SKM-1 treated with dmso at 0.1 percent for 144 hours (cell line): ENCODE data around the gene ITGA2B.
"Not testable (repeated sequence)": the region's sequence is repeated elsewhere in the genome, so short reads cannot be mapped to it uniquely, and the experiment has no call there.

Experiments
- DNase-seq: peaks from one replicate; lab custom pipeline; 2025; ENCODE audit not compliant: unreplicated experiment; lab: John Stamatoyannopoulos, UW

The ITGA2B gene

DNA sequence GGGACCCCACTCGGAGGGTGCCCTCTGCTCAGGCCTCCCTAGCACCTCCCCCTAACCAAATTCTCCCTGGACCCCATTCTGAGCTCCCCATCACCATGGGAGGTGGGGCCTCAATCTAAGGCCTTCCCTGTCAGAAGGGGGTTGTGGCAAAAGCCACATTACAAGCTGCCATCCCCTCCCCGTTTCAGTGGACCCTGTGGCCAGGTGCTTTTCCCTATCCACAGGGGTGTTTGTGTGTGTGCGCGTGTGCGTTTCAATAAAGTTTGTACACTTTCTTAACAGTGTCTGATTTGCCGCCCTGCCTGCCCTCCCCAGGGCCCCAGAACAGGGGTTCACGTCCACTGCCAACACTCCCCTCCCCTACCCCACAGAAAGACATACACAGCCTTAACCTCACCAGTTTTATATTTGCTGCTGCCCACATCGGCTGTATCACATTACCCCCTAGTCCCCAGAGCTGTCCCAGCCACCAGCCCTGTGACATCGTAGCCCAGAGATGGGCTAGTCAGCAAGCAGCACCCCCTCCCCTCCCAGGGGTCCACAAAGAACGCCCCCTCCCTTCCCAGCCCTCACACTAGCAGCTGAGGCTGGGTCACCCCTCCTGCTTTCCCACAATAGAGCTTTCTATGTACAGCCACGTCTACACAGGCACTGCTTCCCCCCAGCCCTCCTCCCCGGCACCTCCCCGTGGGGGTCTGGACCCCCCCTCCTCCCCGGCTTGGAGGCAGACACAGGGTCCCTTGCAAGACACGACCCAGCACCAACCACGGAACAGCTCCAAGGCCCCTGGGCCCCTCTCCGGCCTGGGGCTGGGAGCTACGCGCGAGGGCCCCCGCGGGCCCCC is 36.4 kb downstream of the ITGA2B start:
- no peak for DNase-seq

DNA sequence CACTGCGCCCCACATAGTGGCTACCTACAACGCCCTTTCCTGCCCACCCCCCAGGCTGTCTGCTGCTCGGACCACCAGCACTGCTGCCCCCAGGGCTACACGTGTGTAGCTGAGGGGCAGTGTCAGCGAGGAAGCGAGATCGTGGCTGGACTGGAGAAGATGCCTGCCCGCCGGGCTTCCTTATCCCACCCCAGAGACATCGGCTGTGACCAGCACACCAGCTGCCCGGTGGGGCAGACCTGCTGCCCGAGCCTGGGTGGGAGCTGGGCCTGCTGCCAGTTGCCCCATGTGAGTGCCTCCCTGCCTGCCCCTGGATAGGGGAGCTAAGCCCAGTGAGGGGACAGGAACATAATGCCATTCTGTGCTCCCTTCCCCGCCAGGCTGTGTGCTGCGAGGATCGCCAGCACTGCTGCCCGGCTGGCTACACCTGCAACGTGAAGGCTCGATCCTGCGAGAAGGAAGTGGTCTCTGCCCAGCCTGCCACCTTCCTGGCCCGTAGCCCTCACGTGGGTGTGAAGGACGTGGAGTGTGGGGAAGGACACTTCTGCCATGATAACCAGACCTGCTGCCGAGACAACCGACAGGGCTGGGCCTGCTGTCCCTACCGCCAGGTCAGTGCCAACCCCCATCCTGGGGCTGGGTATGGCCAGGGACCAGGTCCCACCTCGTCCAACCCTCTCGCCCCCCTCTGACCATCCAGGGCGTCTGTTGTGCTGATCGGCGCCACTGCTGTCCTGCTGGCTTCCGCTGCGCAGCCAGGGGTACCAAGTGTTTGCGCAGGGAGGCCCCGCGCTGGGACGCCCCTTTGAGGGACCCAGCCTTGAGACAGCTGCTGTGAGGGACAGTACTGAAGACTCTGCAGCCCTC is 37.3 kb downstream of the ITGA2B start:
- DNase-seq, result no peak

DNA sequence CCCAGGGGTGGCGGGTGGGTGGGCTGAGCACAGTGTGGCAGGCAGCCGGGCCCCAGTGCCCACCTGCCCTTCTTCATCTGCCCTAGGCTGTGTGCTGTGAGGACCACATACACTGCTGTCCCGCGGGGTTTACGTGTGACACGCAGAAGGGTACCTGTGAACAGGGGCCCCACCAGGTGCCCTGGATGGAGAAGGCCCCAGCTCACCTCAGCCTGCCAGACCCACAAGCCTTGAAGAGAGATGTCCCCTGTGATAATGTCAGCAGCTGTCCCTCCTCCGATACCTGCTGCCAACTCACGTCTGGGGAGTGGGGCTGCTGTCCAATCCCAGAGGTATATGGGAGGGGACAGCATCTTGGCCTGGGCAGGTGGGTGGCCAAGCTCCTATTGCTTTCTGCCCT is 38.0 kb downstream of the ITGA2B start:
- no peak for DNase-seq

DNA sequence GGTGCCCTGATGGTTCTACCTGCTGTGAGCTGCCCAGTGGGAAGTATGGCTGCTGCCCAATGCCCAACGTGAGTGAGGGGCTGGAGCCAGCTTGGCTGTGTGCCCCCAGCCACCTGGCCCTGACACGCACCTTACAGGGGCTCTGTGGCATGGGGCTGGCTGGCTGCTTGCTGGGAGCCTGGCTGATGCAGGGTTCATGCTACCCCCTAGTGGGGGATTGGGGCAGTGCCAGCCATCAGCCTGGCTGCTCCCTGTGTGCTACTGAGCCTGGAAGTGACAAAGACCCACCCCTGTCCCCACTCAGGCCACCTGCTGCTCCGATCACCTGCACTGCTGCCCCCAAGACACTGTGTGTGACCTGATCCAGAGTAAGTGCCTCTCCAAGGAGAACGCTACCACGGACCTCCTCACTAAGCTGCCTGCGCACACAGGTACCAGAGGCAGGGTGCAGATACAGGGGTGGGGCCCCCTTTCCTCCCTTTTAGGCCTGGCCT is 38.7 kb downstream of the ITGA2B start:
- peak; percentile 39 for DNase-seq

DNA sequence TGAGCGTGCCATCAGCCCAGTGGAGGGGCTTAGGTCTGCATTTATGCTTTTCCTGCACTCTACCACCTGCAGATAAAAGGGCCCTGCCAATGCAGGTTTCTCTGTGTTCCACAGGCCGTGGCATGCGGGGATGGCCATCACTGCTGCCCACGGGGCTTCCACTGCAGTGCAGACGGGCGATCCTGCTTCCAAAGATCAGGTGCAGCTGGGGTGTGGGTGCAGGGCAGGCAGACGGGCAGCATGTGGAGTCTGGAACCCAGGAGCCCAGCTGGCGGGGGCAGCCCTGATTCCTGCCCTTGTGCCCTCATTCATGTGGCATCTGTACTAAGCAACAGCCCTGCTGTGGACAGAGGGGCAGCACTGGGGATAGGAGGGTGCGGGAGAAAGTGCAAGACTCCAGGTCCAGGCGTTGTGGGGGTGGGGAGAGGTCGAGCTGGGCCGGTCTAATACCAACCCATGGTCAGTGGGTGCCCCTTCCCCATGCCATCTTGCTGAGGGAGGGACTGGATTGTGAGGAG is 39.8 kb downstream of the ITGA2B start:
- no peak for DNase-seq

DNA sequence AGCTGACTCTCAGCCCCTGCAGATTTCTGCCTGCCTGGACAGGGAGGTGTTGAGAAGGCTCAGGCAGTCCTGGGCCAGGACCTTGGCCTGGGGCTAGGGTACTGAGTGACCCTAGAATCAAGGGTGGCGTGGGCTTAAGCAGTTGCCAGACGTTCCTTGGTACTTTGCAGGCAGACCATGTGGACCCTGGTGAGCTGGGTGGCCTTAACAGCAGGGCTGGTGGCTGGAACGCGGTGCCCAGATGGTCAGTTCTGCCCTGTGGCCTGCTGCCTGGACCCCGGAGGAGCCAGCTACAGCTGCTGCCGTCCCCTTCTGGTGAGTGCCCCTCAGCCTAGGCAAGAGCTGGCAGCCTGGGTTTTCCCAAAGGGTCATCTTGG is 40.5 kb downstream of the ITGA2B start:
- no peak for DNase-seq

DNA sequence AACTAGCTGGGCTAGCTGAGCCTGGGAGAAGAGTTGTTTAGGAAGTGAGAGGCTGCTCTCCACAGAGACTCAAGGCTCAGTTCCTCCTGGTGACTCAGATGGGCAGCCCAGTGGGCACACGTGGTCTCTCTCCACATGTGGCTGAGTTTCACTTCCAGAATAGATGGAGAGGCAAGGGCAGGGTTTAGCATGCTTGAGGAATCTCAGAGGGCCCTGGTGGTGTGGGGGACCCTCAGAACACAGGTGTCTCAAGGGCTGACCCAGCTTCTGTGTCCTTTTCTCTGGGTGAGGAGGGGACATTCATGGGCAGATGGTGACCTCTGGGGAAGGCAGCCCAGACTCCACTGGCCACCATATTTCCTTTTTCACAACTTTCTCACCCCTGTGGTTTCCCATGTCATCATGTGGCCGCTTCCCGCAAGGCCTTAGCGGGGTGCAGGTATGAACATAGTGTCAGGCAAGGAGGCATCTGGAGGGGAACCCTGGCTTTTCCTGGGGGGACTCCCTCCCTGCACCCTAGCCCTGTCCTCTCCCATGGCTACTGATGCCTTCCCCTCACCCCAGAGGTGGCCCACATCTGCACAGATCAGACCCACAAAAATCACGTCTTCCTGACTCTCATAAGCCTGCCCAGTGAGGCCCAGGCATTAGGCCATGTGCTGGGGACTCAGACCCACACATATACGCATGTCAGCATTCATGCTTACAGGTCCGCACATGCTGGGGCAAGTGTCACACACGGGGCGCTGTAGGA is 41.0 kb downstream of the ITGA2B start:
- peak; percentile 91 for DNase-seq

DNA sequence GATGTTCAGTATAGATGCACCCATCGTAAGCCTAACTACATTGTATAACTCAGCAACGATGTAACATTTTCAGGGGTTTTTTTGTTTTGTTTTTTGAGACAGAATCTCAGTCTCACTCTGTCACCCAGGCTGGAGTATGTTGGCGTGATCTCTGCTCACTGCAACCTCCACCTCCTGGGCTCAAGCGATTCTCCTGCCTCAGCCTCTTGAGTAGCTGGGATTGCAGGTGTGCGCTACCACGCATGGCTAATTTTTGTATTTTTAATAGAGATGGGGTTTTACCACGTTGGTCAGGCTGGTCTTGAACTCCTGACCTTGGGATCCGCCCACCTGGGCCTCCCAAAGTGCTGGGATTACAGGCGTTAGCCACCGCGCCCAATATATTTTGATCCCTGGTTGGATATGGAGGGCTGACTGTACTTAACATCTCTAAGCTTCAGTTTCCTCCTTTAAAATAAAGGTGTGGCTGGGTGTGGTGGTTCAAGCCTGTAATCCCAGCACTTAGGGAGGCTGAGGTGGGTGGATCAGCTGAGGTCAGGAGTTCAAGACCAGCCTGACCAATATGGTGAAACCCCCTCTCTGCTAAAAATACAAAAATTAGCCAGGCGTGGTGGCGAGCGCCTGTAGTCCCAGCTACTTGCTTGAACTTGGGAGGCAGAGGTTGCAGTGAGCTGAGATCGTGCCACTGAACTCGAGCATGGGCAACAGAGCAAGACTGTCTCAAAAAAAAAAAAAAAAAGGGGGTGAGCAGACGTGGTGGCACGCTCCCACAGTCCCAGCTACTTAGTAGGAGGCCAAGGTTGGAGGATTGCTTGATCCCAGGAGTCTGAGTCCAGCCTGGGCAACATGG is 42.0 kb downstream of the ITGA2B start:
- not testable (repeated sequence) for DNase-seq

DNA sequence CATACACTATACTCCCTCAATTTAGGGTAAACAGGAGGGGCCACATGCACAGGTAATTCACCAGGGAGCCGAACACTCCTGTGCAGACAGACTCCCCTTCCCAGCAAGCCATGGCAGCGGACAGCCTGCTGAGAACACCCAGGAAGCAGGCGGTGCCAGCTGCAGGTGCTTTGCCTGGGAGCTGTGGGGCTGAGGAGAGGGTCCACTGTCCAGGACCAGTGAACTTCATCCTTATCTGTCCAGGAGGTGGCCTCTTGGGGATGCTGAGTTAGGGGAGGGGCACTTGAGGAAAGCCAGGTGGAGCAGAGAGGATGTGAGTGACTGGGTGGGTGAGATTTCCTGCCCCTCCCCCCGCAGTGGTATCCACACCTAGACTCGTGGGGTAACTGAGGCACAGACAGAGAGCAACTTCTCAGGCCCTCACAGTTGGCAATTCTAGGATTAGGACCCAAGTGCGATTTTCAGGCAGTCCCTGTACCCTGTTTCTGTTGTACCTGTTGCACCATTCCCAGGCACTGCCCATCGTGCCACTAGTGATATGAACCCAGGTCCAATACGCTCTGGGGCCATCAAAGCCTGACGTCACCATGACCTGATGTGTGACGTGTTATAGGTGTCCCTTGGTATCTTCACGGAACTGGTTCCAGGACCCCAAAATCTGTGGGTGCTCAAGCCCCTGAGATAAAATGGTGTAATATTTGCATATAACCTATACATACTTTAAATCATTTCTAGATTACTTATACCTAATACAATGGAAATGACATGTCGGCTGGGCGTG is 43.2 kb downstream of the ITGA2B start:
- DNase-seq, result no peak

DNA sequence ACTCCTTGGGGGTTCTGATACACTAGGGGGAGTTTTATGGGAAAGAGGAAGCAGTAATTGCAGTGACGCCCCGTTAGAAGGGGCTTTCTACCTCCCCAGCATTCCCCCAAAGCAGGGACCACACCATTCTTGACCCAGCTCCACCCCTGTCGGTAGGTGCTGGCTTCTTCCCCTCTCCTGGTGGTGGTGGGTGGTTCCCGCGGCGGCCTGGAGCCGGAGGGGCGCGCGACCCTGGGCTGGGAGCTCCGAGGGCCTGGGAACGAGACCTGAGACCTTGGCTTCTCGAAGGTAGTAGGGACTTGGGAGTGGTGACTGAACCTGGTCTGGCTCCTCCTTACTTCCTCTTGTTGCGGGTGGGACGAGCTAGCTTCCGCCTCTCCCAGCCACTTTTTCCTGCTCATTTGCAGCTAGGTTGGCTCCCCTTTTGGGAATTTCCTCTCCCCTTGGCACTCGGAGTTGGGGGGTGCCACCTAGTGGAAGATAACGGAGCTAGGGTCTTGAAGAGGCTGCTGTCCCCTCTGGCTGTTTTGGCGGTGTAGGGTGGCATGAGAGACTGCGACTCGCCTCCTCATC is 43.9 kb downstream of the ITGA2B start:
- peak; percentile 41 for DNase-seq

DNA sequence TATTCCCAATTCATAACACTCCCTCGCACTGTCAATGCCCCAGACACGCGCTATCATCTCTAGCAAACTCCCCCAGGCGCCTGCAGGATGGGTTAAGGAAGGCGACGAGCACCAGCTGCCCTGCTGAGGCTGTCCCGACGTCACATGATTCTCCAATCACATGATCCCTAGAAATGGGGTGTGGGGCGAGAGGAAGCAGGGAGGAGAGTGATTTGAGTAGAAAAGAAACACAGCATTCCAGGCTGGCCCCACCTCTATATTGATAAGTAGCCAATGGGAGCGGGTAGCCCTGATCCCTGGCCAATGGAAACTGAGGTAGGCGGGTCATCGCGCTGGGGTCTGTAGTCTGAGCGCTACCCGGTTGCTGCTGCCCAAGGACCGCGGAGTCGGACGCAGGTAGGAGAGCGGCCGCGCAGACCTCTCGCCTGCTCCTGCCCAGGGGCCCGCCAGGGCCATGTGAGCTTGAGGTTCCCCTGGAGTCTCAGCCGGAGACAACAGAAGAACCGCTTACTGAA is 44.5 kb downstream of the ITGA2B start, which contains the start of gene GRN:
GRN (plus strand) TSS at position 364 of the 515 bp plus-strand sequence. CDS start 3,863 bp downstream, outside the sequence.
- DNase-seq, result peak; percentile 98

DNA sequence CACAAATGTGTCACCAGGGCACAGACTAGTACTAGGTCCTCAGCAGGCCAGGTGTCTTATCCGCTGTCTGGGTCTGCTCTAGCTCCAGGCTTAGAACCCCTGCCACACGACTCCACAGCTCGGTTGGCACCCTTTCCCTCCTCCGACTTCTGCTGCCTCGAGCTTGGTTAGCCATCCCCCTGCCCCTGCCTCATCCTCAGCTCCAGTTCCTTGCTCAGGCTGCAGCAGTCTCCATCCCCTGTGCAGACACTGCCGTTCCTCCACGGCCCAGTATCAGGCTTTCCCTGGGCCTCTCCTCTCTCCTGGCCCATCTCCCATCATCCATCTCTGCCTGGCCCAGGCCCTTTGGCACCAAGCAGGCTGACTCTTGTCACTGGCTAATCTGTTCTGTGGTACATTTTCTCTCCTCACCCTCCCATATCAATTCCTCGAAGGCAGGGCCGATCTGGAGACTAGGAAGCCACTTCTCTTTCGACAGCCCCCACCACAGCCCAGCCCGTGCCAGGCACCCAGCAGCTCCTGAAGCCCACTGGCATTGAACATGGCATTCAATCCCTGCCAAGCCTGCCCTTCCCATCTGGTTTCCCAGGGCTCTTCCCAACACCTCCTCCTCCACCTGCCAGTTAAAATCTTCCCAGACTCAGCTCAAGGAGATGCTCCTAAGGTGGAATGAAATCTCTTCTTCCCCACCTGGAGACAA is 45.8 kb downstream of the ITGA2B start:
- DNase-seq, result no peak

DNA sequence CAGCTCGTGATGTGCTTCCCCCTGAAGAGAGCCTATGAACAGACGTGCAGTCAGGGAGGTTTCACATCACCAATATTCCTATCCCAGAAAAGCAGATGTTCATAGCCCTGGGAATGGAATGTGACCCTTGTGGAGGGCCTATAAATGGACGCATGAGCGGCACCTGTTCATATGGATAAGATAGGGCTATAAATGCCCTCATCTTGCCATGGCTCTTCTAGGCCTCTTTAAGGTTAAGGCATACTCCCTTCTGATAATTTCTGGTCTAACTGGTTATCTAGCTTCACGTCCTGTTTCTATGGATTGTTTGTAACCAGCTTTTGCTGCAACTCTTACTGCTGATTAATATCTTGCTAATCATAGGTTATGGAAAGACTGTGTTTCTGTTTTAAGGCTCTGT is 48.9 kb downstream of the ITGA2B start:
- not testable (repeated sequence) for DNase-seq

DNA sequence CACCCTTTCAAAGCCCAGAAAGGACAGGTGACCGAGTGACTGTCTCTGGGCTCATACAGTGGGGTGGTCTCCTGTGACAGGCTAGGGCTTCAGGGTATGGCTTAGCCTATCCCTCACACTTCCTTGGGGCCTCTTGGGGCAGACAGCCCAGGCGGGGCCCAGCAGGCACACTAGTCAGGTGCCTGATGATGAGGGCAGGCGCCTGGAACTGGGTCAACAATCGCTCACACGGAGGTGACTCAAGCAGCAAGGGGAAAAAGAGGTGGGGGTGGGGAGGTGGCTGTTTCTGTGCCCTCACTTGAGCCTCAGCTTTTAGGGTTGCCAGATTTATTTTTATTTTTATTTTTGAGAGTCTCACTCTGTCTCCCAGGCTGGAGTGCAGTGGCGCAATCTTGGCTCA is 50.7 kb downstream of the ITGA2B start:
- DNase-seq, result no peak

DNA sequence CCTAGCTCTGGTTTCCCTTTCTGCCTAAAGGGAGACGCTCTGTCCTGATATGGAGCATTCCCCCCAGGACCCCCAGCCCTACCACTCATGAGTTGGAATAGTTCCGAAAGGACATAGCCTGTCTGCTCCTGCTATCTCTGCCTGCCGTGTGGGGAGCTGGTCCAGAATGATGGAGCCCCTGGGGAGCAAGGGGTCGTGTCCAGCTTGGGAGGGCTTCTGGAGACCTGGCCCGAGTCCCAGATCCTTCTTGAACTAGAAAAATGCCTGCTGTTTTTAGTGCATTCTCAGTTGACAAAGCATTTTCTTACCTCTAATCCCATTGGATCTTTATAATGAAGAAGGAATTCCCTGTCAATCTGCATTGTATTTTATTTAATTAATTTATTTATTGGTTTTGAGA is 53.5 kb downstream of the ITGA2B start:
- no peak for DNase-seq

DNA sequence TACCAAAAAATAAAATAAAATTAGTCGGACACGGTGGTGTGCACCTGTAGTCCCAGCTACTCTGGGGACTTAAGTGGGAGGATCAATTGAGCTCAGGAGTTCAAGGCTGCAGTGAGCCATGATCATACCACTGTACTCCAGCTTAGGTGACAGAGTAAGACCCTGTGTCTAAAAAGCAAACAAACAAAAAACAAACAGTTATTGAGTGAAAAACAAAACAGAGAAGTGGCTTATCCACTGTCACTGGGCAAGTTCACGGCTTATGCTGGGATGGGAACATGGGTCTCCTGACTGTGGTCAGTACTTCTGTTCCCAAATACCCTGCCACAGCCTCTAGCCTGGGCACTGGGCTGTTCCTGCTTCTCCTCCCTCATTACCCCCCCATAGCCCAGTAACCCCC is 53.9 kb downstream of the ITGA2B start:
- DNase-seq, result no peak

DNA sequence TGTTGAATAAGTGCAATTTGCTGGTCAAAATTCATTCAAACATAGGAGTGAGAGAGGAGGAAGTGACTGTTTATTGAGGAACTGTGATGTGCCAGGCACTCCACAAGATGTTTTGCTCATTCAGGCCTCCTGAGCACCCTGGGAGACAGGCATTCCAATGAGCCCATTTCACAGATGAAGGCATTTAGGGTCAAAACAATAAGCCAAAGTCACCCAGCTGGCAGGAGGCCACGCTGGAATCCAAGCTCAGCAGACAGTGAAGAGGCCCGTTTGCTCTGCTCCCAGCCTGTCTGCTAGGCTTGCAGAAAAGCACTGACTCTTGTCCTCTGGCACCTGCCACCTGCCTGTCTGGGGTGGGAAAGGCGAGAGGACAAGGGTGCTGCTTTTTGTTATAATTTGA is 54.7 kb downstream of the ITGA2B start:
- DNase-seq, result peak; percentile 35

DNA sequence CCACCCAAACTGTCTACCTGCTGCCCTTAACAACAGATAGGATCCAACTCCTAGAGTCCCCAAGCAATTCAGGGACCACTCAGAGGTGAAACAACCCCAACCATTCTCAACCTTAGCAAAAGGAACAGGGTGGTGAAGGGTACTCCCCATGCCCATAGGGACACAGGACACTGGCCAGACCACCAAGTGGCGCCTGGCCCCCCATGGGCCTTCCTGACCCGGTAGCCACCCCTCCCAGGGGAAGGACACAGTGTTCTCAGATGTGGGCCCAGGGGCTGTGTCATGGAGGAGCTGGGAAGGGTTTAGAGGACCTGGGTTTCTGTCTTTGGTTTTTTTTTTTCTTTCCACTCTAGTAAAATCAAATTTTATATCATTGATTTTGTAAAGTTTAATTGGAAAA is 55.1 kb downstream of the ITGA2B start:
- no peak for DNase-seq
